HG03439 (cell line): ENCODE results near the gene DDX28.
"Not testable (repeated sequence)": the region's sequence is repeated elsewhere in the genome, so short reads cannot be mapped to it uniquely, and the experiment has no call there.

Source experiments
- ATAC-seq: cut with Tn5 transposase; IDR thresholded peaks from one replicate; pipeline ENCODE4 v1.9.1; 2021; ENCODE audit warnings: mild to moderate bottlenecking, moderate library complexity; ENCODE audit not compliant: unreplicated experiment

Gene DDX28

DNA sequence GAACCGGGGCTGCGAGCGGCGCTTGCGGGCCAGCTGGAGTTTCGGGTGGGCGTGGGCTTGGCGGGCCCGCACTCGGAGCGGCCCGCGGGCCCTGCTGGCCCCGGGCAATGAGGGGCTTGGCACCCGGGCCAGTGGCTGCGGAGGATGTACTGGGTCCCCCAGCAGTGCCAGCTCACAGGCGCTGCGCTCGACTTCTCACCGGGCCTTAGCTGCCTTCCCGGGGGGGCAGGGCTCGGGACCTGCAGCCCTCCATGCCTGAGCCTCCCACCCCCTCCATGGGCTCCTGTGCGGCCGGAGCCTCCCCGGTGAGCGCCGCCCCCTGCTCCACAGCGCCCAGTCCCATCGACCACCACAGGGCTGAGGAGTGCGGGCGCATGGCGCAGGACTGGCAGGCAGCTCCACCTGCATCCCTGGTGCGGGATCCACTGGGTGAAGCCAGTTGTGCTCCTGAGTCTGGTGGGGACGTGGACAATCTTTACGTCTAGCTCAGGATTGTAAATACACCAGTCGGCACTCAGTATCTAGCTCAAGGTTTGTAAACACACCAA, 24.7 kb downstream of the DDX28 start:
- ATAC-seq, result not testable (repeated sequence)

DNA sequence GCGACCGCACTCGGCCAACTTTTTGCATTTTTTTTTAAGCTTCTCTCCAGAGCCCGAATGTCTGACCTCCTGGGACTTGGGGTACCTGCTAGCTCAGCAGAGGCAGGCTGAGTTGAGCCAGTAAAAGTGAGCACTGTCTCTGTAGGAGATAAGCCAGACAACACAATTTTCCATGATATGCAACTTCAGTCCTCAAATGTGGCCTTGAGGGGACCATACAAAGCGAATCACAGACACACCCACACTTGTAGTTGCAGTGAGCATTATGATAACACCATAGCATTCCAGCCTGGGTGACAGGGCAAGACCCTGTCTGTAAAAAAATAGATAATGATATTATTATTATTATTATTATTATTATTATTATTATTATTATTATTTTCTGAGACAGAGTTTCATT, 26.4 kb downstream of the DDX28 start:
- no peak for ATAC-seq

DNA sequence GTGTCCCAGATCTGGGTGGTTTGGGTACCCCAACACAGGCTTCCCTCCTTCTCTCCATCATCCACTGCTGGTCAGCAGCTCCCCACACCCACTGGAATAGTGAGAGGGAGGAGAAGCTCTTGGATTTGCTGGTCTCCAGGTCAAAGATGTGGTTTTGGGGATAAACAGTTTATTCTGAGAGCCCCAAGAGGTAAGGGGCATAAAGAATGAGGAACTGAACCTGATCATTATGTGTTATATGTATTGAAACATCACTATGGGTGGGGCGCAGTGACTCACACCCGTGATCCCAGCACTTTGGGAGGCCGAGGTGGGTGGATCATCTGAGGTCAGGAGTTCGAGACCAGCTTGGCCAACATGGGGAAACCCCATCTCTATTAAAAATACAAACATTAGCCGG, 27.6 kb downstream of the DDX28 start:
- no peak for ATAC-seq

DNA sequence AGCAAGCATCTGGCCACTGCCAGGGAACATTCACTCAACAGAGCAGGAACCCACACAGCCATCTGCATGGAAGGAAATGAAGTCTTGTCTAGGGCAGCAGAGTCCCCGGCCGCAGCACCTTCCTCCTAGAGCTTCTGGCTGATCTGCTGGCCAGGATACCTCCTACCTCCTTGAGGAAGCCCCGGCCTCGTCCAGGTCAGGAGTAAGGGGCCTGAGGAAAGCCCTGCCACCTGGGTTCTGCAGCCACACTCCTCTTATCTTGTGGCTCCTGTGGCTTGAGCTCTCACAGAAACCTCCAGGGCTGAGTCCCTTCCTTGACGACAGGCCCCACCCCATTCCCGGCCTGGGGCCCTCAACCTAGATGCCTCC, 29.0 kb downstream of the DDX28 start:
- not testable (repeated sequence) for ATAC-seq

DNA sequence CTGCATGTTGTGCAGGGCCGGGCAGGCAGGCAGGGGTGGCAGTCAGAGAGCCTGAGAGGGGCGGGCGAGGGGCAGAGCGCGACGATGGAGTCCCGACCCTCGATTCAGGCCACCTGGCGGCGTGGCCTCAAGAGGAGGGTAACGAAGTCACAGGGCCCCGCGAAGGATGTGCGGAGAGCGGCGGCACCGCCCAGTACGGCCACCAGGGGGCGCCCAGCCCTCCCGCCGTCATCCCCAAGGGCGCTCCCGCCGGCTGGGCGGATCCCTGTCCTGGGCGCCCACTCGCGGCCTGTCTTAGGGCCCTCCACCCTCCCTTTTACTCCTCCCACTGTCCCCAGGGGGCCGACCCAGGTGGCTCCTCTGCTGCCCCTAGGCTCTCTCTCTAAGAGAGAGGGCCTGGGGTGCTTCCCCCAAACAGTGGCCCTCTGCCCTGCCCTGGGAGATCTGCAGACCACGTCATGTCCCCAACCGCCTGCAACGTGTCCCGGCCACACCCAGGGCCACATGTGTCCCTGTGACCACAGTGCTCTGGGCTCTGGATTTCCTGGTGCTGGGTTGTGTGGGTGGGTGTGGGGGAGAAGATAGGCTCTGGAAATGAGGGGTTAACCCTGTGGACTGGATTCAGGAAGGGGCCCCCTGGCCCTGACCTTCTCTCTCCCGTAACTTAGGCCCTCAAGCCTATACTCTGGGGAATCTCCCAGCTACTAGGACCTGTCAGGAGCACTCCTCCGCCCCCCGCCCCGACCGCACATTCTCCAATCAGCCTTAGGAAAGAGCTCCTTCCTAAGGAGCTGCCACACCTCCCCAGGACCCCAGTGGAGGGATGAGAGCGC, 29.6 kb downstream of the DDX28 start:
- ATAC-seq, result peak; percentile 79

DNA sequence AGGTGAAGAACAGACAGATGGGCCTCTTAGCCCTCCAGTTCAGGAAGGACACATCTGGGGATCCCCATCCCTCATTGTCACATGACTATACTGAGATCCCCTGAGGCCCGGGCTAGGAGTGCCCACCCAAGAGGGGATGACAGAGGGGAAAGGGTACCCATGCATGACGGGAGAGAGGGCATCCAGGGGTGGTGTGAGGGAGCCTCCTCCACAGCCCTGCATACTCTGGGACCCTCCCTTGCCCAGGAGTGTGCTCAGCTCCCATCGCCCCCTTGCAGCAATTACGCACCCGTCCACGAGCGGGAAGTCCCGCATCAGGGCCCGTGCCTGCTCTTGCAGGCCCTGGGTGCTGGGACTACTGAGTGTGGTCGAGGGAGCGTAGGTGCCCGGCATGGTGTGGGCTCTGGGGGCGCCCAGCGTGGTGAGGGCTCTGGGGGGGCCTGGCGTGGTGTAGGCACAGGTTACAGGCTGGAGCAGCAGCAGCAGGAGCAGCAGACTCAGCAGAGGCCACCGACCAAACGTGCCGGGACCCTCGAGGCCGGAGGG, 30.3 kb downstream of the DDX28 start:
- no peak for ATAC-seq

DNA sequence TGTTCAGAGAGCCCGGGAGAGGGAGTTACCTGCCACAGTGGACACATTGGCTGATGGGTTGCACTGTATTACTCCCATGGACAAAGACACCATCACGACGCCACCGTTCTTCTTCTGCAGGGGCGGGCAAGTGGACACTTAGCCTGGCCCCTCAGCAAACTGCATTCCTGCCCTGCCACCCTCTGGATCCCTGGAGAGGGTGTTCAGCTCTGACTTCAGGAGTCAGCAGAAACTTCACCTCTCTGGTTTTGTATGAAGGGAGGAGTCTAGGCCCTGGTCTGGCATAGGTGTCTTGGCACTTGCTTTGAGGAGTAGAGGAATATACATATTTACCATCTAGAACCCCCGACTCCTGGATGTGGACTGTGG, 33.0 kb downstream of the DDX28 start:
- ATAC-seq, result no peak

DNA sequence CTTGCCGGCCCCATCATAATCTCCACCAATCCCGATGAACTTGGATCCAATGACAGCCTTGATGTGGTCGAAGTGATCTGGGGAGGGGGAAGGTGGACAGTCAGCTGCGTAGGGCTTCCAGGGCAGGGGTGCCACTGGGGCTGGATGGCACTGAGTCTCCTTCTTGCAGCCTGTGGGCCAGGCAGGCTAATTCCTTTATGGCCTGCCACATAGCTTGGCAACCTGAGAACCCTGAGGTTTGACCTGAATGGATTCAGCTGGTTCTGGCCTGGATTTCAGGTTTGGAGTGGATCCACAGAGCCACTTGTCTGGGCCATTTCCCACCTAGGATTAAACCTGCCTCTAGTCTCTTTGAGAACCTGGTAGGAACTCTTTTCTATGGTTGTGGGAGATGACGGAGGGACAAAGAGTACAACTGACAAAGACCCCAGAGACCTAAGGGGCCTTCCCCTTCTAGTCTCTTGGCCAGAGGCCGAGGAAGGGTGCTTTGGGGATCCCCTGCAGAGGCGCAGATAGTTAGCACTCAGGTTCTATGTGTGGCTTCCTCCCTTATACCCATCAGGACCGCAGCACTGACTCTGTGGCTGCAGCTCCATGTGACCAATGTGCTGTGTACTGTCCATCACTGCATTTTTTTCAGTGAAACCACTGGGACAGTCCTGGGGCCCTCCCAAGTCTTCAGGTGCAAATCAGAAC, 33.6 kb downstream of the DDX28 start:
- no peak for ATAC-seq

DNA sequence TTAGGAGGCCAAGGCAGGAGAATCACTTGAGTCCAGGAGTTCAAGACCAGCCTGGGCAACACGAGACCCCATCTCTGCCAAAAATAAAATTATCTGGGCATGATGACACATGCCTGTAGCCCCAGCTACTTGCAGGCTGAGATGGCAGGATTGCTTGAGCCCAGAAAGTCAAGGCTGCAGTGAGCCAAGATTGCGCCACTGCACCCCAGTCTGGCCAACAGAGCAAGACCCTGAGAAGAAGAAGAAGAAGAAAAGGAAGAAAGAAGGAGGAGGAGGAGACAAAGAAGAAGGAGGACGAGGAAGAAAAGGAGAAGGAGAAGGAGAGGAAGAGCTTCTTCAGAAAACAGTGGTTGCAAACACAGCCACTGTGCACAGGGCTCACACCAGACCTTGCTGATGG, 34.4 kb downstream of the DDX28 start:
- no peak for ATAC-seq

DNA sequence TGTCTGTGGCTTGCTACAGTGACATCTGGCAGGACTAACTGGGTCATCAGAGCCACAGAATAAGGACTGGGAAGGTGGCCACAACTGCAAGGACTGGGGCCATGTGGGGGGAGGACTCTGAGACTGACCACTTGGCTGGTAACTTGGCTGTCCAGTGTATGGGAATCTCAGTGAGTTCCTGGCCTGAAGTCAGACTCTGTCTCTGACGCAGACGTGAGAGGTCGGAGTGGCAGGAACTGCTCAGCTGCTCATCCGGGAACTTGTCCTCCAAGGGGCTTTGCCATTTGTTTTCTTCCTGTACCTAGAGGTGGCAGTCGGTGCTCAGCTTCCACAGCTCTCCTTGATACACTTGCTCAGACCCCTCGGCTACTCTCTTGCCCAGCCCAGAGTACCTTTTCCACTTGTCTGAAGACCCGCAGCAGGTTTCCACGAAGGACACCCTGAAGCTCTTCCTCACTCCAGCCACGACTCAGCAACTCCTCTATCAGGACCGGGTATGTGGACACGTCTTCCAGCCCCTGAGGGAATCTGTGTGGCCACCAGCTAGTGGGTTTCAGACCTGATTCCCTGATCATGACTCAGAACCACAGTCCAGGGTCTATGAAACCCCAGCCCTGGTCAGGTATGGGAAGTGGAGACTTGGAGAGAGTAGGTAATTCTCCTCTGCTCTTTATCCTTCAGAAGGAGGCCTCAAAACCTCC, 35.4 kb downstream of the DDX28 start:
- ATAC-seq, result no peak

DNA sequence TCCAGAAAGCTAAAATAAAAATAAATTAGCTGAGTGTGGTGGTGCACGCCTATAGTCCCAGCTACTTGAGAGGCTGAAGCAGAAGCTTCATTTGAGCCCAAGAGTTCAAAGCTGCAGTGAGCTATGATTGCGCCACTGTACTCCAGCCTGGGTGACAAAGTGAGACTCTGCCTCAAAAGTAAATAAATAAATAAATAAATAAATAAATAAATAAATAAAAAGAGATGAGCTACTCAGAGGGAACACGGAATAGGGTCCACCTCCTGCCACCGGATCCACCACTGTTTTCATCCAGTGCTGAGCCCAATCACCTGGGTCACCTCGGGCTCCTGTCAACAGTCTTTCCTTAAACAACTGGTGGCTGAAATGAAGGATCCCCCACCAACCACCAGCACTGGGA, 36.1 kb downstream of the DDX28 start:
- ATAC-seq, result no peak

DNA sequence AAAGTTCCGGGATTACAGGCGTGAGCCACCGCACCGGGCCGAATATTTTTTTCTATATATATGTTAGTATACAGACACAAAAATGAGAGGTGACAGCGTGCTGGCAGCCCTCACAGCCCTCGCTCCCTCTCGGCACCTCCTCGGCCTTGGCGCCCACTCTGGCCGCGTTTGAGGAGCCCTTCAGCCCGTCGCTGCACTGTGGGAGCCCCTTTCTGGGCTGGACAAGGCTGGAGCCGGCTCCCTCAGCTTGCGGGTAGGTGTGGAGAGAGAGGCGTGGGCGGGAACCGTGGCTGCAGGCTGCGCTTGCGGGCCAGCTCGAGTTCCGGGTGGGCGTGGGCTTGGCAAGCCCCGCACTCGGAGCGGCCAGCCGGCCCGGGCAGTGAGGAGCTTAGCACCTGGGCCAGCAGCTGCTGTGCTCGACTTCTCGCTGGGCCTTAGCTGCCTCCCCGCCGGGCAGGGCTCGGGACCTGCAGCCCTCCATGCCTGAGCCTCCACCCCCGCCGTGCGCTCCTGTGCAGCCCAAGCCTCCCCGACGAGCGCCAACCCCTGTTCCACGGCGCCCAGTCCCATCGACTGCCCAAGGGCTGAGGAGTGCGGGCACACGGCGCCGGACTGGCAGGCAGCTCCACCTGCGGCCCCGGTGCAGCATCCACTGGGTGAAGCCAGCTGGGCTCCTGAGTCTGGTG, 40.9 kb downstream of the DDX28 start:
- no peak for ATAC-seq

DNA sequence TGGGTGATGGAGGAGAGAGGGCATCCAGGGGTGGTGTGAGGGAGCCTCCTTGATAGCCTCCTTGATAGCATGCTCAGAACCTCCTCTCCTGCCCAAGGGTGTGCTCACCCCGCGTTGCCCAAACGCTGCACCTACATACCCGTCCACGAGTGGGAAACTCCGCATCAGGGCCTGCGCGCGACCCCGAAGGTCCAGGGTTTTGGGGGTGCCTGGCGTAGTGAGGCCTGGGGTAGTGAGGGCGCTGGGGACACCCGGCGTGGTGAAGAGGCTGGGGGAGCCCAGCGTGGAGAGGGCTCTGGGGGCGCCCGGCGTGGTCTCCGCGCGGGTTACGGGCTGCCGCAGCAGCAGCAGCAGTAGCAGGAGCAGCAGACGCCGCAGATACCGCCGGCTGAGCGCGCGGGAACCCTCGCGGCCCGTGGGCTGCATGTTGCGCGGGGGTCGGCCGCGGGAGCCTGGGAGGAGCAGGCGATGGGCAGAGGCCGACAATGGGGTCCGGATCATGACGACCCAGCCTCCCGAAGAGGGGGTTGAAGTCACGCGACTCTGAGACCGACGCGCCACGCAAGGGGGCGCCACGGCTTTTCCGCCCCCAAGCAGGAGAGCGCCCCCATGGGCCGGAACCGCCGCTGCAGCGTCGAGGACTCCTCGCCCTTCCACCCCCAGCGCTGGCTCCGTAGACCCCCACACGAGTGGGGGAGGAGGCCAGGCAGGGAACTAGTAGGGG, 42.9 kb downstream of the DDX28 start, which contains the start of gene DPEP3:
Gene DPEP3, minus strand, starts transcription at position 545 of the 724 bp plus-strand sequence. Its CDS starts 119 bp downstream, at position 426.
- no peak for ATAC-seq

DNA sequence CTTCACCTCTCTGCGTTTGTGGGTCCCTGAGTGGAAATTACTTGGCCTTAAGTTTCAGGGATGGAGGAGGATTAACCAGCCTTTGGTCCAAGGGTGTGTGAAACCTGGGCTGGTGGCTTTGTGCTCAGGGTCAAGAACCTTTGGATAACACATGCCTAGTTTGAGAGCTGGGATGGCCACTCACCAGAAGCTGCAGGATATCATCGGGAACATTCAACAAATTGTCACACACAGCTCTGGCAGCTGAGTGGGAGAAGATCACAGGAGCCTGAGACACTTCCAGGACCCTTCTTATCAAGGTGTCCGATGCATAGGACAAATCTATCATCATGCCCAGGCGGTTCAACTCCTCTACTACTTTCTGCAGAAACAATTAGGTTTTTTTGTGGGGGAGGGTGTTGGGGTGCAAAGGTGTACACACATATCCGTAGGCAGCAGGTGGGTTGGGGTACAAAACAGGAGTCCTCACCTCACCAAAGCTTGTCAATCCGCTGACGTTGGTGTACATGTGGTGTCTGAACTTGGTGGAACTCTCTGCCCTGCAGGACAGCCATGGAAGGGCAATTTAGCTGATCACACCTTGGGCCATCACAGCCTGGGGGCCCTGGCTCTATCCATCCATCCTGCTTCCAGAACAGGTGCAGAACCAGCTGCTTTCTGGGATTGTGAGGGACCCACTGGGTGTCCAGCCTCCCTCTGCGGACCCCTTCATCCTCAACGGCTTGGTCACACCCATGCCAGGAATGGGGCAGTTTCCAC, 45.4 kb downstream of the DDX28 start:
- ATAC-seq, result no peak

DNA sequence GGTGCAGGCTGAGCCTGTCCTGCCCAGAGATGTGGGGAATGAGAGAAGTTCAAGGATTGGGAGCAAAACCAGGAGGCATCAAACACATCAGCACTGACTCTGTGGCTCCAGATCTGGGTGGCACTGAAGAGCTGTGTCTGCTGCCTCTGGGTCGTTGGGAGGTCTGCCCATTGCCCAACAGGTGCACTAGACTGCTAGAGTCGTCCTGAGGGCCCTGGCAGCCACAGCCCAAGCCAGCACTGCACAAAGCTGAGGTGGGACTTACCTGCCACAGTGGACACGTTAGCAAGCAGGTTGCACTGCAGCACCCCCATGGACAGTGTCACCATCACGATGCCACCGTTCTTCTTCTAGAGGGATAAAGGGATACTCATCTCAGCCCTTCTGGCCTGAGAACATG, 46.0 kb downstream of the DDX28 start:
- no peak for ATAC-seq

DNA sequence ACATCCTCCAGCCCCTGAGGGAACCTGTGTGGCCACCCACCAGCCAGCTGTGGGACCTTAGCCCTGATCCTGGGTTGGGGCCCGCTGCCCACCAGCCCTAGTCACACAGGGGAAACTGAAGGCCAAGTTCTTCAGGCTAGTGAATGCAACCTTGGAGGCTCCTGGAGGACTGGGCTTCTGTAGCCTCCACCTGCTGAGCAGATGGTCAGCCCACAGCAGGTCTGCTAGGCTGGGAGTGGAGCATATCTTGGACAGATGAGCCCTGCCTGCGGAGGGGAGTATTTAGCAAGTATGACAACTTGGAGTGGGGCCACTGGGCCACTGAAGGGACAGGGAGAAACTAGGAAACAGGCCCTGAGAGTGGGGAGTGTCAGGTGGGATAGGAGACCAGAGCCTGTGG, 46.8 kb downstream of the DDX28 start:
- no peak for ATAC-seq

DNA sequence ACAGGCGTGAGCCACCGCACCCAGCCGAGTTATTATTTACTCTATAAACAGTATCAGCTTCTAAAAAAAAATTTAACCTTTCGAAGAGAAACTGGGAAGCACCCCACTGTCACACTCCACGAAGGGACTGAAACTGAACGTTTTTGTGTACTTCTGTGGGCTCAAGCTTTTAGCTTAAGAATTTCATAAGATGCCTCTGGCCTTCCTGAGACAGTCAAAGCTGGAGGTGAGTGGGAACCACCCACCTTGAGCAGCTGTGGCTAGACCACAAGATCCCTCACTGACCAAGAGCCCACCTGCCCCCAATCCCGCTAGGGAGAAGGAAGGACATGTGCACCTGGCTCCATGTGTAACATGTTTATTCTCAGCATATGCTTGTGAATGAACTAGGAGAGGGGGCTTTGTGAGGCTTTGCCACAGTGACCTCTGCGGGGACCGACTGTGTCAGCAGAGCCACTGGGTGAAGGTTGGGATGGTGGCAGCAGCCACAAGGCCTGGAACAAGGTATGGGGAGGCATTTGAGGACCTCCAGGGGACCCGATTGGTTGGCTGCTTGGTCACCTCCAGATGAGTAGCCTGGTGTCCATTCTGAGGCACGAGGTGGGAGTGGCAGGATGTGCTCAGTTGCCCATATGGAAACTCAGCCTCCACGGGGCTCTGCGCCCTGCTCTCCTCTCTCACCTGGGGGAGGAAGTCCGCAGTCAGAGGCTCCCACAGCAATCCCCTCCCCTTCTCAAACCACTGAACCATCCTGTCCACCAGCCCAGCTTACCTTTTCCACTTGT, 47.5 kb downstream of the DDX28 start:
- ATAC-seq, result no peak

DNA sequence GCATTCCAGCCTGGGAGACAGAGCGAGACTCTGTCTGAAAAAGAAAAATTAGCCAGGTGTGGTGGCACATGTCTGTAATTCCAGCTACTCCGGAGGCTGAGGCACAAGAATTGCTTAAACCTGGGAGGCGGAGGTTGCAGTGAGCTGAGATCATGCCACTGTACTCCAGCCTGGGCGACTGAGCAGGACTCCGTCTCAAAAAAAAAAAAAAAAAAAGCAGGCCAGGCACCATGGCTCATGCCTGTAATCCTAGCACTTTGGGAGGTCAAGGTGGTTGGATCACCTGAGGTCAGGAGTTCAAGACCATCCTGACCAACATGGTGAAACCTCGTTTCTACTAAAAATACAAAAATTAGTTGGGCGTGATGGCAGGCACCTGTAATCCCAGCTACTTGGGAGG, 50.7 kb downstream of the DDX28 start:
- not testable (repeated sequence) for ATAC-seq
